ENCODE measurements around the gene PTTG1. TPM values are rescaled to one million over a fixed set of nuclear protein-coding genes. Genes with fewer than 3 reads are reported as not detected.

The PTTG1 gene
- polyA plus RNA-seq, 1 experiment = 67.4 TPM

- no peak for TF ChIP-seq CTCF (IDR thresholded peaks at IDR 0.05; ENCODE audit: low read depth, low read length)
- no peak overlapping the region for H3K27ac ChIP-seq (ENCODE audit: low read depth, low read length)
- CTCF ChIA-PET = interaction anchor here (1.3 to 2.6 kb wide), 2 partner anchors 11 to 25 kb away, joined by 3 to 33 read pairs; no protein-coding TSS in a partner anchor
- no peaks in the 10 kb centered on the region for H3K27me3 ChIP-seq (ENCODE audit: control insufficient read depth, insufficient read depth, low read length)
- peaks cover 7% of the 10 kb centered on the region for H3K9me3 ChIP-seq (ENCODE audit: control insufficient read depth, insufficient read depth, low read length)
- no peak overlapping the region for H3K4me3 ChIP-seq (ENCODE audit: low read depth, low read length)
- POLR2A ChIA-PET = no interaction called here
- DNase-seq (ENCODE audit: low read depth, low spot score) = no peak
Measured at GRCh38 chr5:160463227-160463626, 41.6 kb downstream of the PTTG1 start.

DNA sequence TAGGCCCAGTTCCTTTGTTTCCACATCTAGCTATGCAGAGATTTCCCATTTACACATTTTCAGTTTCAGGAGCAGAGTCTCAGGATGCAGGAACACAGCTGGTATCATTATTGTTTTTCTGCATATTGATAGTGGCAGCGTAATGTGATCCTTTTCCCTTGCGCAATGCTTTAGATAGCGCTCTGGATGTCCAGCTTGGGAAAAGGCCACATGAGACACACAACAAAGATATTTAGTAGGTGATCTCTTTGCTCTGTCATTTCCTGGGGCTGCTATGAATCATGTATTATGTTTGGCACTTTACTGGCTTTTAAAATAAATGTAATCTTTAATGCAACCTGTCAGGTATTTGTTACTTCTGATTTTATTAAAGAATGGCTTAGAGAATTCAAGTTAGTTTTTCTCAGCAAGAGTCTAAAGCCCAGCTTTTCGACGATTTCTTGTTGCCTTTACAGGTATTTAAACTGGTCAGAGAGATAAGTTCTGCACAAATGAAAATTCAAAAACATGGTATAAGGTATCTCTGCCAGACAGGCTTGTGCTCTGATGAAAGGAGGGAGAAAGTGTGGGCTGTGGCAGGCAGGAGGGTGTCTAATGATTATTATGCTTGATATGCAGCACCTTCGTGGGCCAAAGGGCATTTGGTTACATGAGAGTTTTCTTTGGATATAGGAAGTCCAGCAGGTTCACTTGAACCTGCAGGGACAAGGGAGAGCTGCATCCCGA is 42.2 kb downstream of the PTTG1 start:
- ChIA-PET POLR2A (no interaction called here), CTCF (interaction anchor here (1.3 to 2.6 kb wide), 2 partner anchors 12 to 25 kb away, joined by 3 to 33 read pairs; no protein-coding TSS in a partner anchor)
- no peak overlapping the region for H3K4me3 ChIP-seq (ENCODE audit: low read depth, low read length)
- H3K9me3 ChIP-seq (ENCODE audit: control insufficient read depth, insufficient read depth, low read length) = peaks cover 7% of the 10 kb centered on the region
- no peak for TF ChIP-seq CTCF (IDR thresholded peaks at IDR 0.05; ENCODE audit: low read depth, low read length)
- no peak overlapping the region for H3K27ac ChIP-seq (ENCODE audit: low read depth, low read length)
- DNase-seq (ENCODE audit: low read depth, low spot score) = no peak
- H3K27me3 ChIP-seq (ENCODE audit: control insufficient read depth, insufficient read depth, low read length) = no peaks in the 10 kb centered on the region

- Histone ChIP-seq H3K27me3 (ENCODE audit: control insufficient read depth, insufficient read depth, low read length) (no peaks in the 10 kb centered on the region), H3K27ac (ENCODE audit: low read depth, low read length) (no peak overlapping the region), H3K9me3 (ENCODE audit: control insufficient read depth, insufficient read depth, low read length) (peaks cover 7% of the 10 kb centered on the region), H3K4me3 (ENCODE audit: low read depth, low read length) (no peak overlapping the region)
- TF ChIP-seq CTCF (IDR thresholded peaks at IDR 0.05; ENCODE audit: low read depth, low read length) = no peak
- CTCF ChIA-PET = interaction anchor here (2.6 kb wide), 1 partner anchor 26 kb away, joined by 33 read pairs; no protein-coding TSS in a partner anchor
- POLR2A ChIA-PET = no interaction called here
- DNase-seq (ENCODE audit: low read depth, low spot score) = no peak
Measured at GRCh38 chr5:160464466-160464797, 42.8 kb downstream of the PTTG1 start.

DNA sequence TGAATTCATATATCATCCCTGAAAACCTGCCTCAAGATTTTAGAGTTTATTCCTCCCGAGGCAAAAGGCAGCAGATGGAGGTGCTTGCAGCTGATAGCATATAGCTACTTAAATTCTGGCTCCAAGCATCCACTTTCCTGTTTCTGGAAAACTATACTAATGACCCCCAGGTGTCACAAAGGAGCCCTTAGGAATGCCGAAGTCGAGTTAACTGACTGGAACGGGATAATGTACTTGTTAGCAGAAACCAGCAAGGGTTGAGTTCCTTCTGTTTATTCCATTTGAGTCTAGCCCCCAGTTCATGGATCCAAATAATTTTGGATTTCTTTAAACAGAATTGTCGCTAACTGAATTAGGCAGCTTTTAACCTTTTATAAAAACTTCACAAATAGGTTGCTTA is 44.5 kb downstream of the PTTG1 start:
- H3K27me3 ChIP-seq (ENCODE audit: control insufficient read depth, insufficient read depth, low read length) = no peaks in the 10 kb centered on the region
- CTCF ChIA-PET = interaction anchor here (1.2 to 3.2 kb wide), 2 partner anchors 27 to 41 kb away, joined by 4 to 47 read pairs; no protein-coding TSS in a partner anchor
- no peak for TF ChIP-seq CTCF (IDR thresholded peaks at IDR 0.05; ENCODE audit: low read depth, low read length)
- no peak for DNase-seq (ENCODE audit: low read depth, low spot score)
- POLR2A ChIA-PET = no interaction called here
- H3K27ac ChIP-seq (ENCODE audit: low read depth, low read length) = no peak overlapping the region
- peaks cover 7% of the 10 kb centered on the region for H3K9me3 ChIP-seq (ENCODE audit: control insufficient read depth, insufficient read depth, low read length)
- no peak overlapping the region for H3K4me3 ChIP-seq (ENCODE audit: low read depth, low read length)

DNA sequence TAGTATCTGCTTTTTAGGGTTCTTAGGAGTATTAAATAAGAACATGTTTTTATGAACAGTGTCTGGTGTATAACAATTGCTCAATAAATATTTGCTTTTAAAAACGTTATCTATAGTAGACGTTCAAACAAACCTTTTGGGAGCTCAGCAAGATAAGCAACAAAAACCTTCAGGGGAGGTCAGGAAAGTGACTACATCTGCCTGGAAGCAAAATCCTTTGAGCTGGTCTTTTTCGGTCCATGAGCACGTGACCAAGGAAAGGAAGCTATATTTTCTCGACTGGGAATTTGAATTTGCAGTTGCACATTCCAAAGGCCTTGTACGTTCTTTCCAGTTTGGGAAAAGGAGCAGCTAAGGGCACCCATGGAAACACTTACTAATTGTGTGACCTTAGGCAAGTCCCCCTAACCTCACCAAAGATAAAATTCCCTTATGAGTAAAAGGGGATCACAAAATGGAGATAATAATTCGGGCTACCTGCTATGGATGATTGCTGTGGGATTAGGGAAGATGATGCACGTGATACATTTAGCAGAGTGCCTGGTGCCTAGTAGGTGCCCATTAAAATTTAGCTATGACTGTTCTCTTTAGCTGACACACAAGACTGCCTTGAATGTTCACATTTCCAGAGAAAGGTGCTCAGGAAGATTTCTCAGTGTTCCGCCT is 45.4 kb downstream of the PTTG1 start:
- Histone ChIP-seq H3K27ac (ENCODE audit: low read depth, low read length) (no peak overlapping the region), H3K27me3 (ENCODE audit: control insufficient read depth, insufficient read depth, low read length) (no peaks in the 10 kb centered on the region), H3K9me3 (ENCODE audit: control insufficient read depth, insufficient read depth, low read length) (peaks cover 4% of the 10 kb centered on the region), H3K4me3 (ENCODE audit: low read depth, low read length) (no peak overlapping the region)
- ChIA-PET CTCF (interaction anchor here (1.2 to 3.2 kb wide), 3 partner anchors 28 to 41 kb away, joined by 4 to 47 read pairs (median 6); no protein-coding TSS in a partner anchor), POLR2A (interaction anchor here (0.6 to 1.3 kb wide), 2 partner anchors 12 to 27 kb away, joined by 3 to 6 read pairs; no protein-coding TSS in a partner anchor)
- DNase-seq (ENCODE audit: low read depth, low spot score) = no peak
- TF ChIP-seq CTCF (IDR thresholded peaks at IDR 0.05; ENCODE audit: low read depth, low read length) = no peak
